HepG2 (cell line): Measurements from ENCODE around the gene PPP4R3A. TPM values are rescaled to one million over a fixed set of nuclear protein-coding genes. Genes with fewer than 3 reads are reported as not detected.

Experiments
- AKNA ChIP-seq: sonication (generic); formaldehyde crosslinking; IDR thresholded peaks from 2 replicates; pipeline ENCODE4 v1.4.0; 2020; ENCODE audit warnings: missing genetic modification reagents, borderline replicate concordance
- BORCS8-MEF2B ChIP-seq: sonication (generic); formaldehyde crosslinking; IDR thresholded peaks from 2 replicates; pipeline ENCODE4 v1.8.0; 2022; ENCODE audit warnings: mild to moderate bottlenecking, missing genetic modification reagents
- IKZF4 ChIP-seq: sonication (generic); formaldehyde crosslinking; IDR thresholded peaks from 2 replicates; pipeline ENCODE4 v1.5.1; 2020; ENCODE audit warnings: borderline replicate concordance, mild to moderate bottlenecking, low read depth, missing genetic modification reagents; ENCODE audit errors: not compliant biosample characterization
- ISX ChIP-seq: sonication (generic); formaldehyde crosslinking; conservative IDR thresholded peaks from 2 replicates; pipeline ENCODE4 v1.5.0; 2020; ENCODE audit warnings: missing genetic modification reagents
- KAT2B ChIP-seq: fragments of 150-350 bp; IDR thresholded peaks from 2 replicates; pipeline ENCODE4 v1.6.1; 2014; ENCODE audit warnings: low read depth, low read length, borderline replicate concordance
- MYC ChIP-seq: sonication (generic); formaldehyde crosslinking; IDR thresholded peaks from 2 replicates; pipeline ENCODE4 v1.9.0; 2021; ENCODE audit warnings: missing genetic modification reagents, borderline replicate concordance
- SATB2 ChIP-seq: sonication (generic); formaldehyde crosslinking; IDR thresholded peaks from 2 replicates; pipeline ENCODE4 v1.5.0; 2020; ENCODE audit warnings: missing genetic modification reagents
- SRY ChIP-seq: sonication (generic); formaldehyde crosslinking; IDR thresholded peaks from 2 replicates; pipeline ENCODE4 v1.8.0; 2022; ENCODE audit warnings: mild to moderate bottlenecking, missing genetic modification reagents
- TAF15 ChIP-seq: fragments of 200-400 bp; formaldehyde crosslinking; IDR thresholded peaks from one replicate; pipeline ENCODE4 v1.6.1; 2018; ENCODE audit warnings: mild to moderate bottlenecking, low read depth, low read length; ENCODE audit not compliant: poor library complexity, severe bottlenecking
- TMF1 ChIP-seq: sonication (generic); formaldehyde crosslinking; IDR thresholded peaks from 2 replicates; pipeline ENCODE4 v1.8.1; 2022; ENCODE audit warnings: low read depth, missing genetic modification reagents
- ZFP90 ChIP-seq: sonication (generic); formaldehyde crosslinking; IDR thresholded peaks from 2 replicates; pipeline ENCODE4 v1.8.0; 2022; ENCODE audit warnings: missing genetic modification reagents, mild to moderate bottlenecking, inconsistent platforms, borderline replicate concordance
- ZHX1 ChIP-seq: sonication (generic); formaldehyde crosslinking; IDR thresholded peaks from 2 replicates; pipeline ENCODE4 v1.8.1; 2022; ENCODE audit warnings: low read depth, mild to moderate bottlenecking, missing genetic modification reagents
- ZNF547 ChIP-seq: sonication (generic); formaldehyde crosslinking; IDR thresholded peaks from 2 replicates; pipeline ENCODE4 v1.5.1; 2020; ENCODE audit warnings: mild to moderate bottlenecking, missing genetic modification reagents
- ZNF564 ChIP-seq: sonication (generic); formaldehyde crosslinking; IDR thresholded peaks from 2 replicates; pipeline ENCODE4 v1.8.1; 2023; ENCODE audit warnings: mild to moderate bottlenecking, missing genetic modification reagents
- ZNF687 ChIP-seq: sonication (generic); formaldehyde crosslinking; IDR thresholded peaks from 2 replicates; pipeline ENCODE4 v1.5.1; 2020; ENCODE audit warnings: mild to moderate bottlenecking, missing genetic modification reagents, moderate library complexity
- ZNF720 ChIP-seq: sonication (generic); formaldehyde crosslinking; IDR thresholded peaks from 2 replicates; pipeline ENCODE4 v1.4.0; 2020; ENCODE audit warnings: missing genetic modification reagents
- ZNF83 ChIP-seq: sonication (generic); formaldehyde crosslinking; IDR thresholded peaks from 2 replicates; pipeline ENCODE4 v1.4.0; 2020; ENCODE audit warnings: missing genetic modification reagents, mild to moderate bottlenecking, borderline replicate concordance
- ZNF878 ChIP-seq: sonication (generic); formaldehyde crosslinking; IDR thresholded peaks from 2 replicates; pipeline ENCODE4 v1.8.1; 2023; ENCODE audit warnings: mild to moderate bottlenecking, missing genetic modification reagents, moderate library complexity
- polyA plus RNA-seq, 8 experiments: library from polyadenylated mRNA; depleted of rRNA in 3 of 8; stranded (reverse) in 7 of 8; unstranded in 1 of 8; fragments of >200 nt; fragmentation: Illumina TruSeq in 4 of 8; extraction: Trizol in 4 of 8; gene quantifications; 2 replicates each; pipeline versions ENCODE4 v1.2.1 to v1.2.3, GENCODE V29; 2011 to 2016; ENCODE audit warnings: low read depth in 4 of 8, missing spikeins in 1 of 8, mixed read lengths in 1 of 8; ENCODE audit not compliant: insufficient read depth in 1 of 8
- total RNA-seq, 5 experiments: library from RNA; depleted of rRNA; stranded (reverse); fragments of >200 nt; fragmentation: Illumina TruSeq; extraction: Trizol; gene quantifications; 2 replicates each; pipeline ENCODE4 v1.2.3, GENCODE V29; 2016; ENCODE audit warnings: low read depth in 1 of 5

PPP4R3A gene
- total and polyA plus RNA-seq, 2 of the 13 experiments (the other 11 are each of a cell fraction or from before 2014, with no cell fraction given), result 22.5 to 57.4 TPM

GRCh38 chr14:91417983-91418386, 92.1 kb downstream of the PPP4R3A start (continued):
- TF ChIP-seq ZNF83 (CRISPR knock-in tag) (0 out of 2 replicates have a peak, but pooled peaks have one; percentile 45), ZNF878 (0 out of 2 replicates have a peak, but pooled peaks have one; percentile 15), ZNF547 (CRISPR knock-in tag) (peak; percentile 81; the same call in 1 of the 2 replicates), ZNF720 (CRISPR knock-in tag) (no peak), ZNF687 (no peak), SATB2 (CRISPR knock-in tag) (peak; percentile 63; the same call in 1 of the 2 replicates), ZNF564 (CRISPR knock-in tag) (peak; percentile 67; the same call in 1 of the 2 replicates), TMF1 (CRISPR knock-in tag) (peak; percentile 97), ISX (0 out of 2 replicates have a peak, but pooled peaks have one; percentile 68), ZFP90 (CRISPR knock-in tag) (peak; percentile 18; the same call in 1 of the 2 replicates), ZHX1 (CRISPR knock-in tag) (peak; percentile 48; the same call in 1 of the 2 replicates), BORCS8-MEF2B (CRISPR knock-in tag) (peak; percentile 97), MYC (CRISPR knock-in tag) (peak; percentile 95), TAF15 (no peak), KAT2B (no peak), SRY (CRISPR knock-in tag) (peak; percentile 73; the same call in 1 of the 2 replicates), IKZF4 (CRISPR knock-in tag) (peak; percentile 99), AKNA (CRISPR knock-in tag) (no peak)
